K562 (cell line): Measurements from ENCODE around the gene ARMC12. TPM values are rescaled to one million over a fixed set of nuclear protein-coding genes. Genes with fewer than 3 reads are reported as not detected.

Experiments
- ATAC-seq: fragments of 200-7000 bp; cut with Tn5 transposase; 3 replicates; pipeline ENCODE4 v1.9.1; 2020; ENCODE audit warnings: moderate library complexity
- BruUV-seq: library from RNA; stranded (reverse); fragments of 400-500 nt; replicated peaks from 2 replicates; lab custom pipeline; 2021; lab: Mats Ljungman, UMichigan
- CTCF ChIA-PET: fragments of 300-600 bp; formaldehyde crosslinking; extraction: SDS; loops from one replicate; lab custom pipeline; 2021; ENCODE audit warnings: low intra/inter-chr PET ratio; lab: Yijun Ruan, JAX
- POLR2A ChIA-PET: fragments of 300-600, 350-650 bp; sonication (Branson Sonifier 250); formaldehyde crosslinking; extraction: SDS; loops from one replicate; lab custom pipeline; 2021; ENCODE audit warnings: antibody characterized with exemption, inconsistent platforms; lab: Yijun Ruan, JAX
- DNase-seq, 4 experiments: peaks; one replicate each; pipeline versions ENCODE4 v3.0.0 to v3.0.0-alpha.2; 2011 to 2018; ENCODE audit warnings: low spot score in 3 of 4, mixed read lengths in 3 of 4; ENCODE audit errors: extremely low read depth in 1 of 4
- FAIRE-seq: peaks from 2 replicates; lab custom pipeline; 2011; peaks lifted over from hg19 to GRCh38; lab: Jason Lieb, UNC
- H2AFZ ChIP-seq: 2 replicates; pipeline ENCODE4 v1.6.0; 2011; ENCODE audit warnings: low read depth, low read length, control low read depth, inconsistent platforms
- H3K27ac ChIP-seq: fragments of 200-600 bp; 3 replicates; pipeline ENCODE4 v1.8.0; 2011; ENCODE audit warnings: low read depth, mild to moderate bottlenecking, control low read depth, inconsistent platforms, low read length, moderate library complexity, mixed read lengths; ENCODE audit errors: extremely low read depth
- H3K27me3 ChIP-seq, 2 experiments: fragments of 300-600 bp in 1 of 2; 2 replicates in 1 of 2; 3 replicates in 1 of 2; pipeline versions ENCODE4 v1.6.0 to v1.8.0; 2011; ENCODE audit warnings: inconsistent platforms in 2 of 2, low read length in 2 of 2, mild to moderate bottlenecking in 1 of 2, mixed read lengths in 1 of 2, moderate library complexity in 1 of 2; ENCODE audit not compliant: control insufficient read depth in 2 of 2, insufficient read depth in 2 of 2
- H3K36me3 ChIP-seq: fragments of 300-600 bp; 3 replicates; pipeline ENCODE4 v1.8.0; 2011; ENCODE audit warnings: mild to moderate bottlenecking, low read length, inconsistent platforms; ENCODE audit not compliant: control insufficient read depth, insufficient read depth
- H3K4me1 ChIP-seq, 2 experiments: fragments of 200-600 bp in 1 of 2; replicated peaks in 1 of 2; 2 replicates in 1 of 2; 3 replicates in 1 of 2; pipeline versions ENCODE4 v1.5.1 to v1.8.0; 2011; ENCODE audit warnings: inconsistent platforms in 2 of 2, low read length in 2 of 2, mild to moderate bottlenecking in 1 of 2, mixed read lengths in 1 of 2, moderate library complexity in 1 of 2; ENCODE audit not compliant: control insufficient read depth in 2 of 2, insufficient read depth in 2 of 2
- H3K4me2 ChIP-seq: 2 replicates; pipeline ENCODE4 v1.6.1; 2011; ENCODE audit warnings: low read length, control low read depth, inconsistent platforms, mixed read lengths; ENCODE audit not compliant: insufficient read depth
- H3K4me3 ChIP-seq: fragments of 200-600 bp; sonication (generic), shearing (Covaris generic); 2 replicates; pipeline ENCODE4 v1.5.1; 2016; ENCODE audit warnings: control low read depth, inconsistent platforms
- H3K79me2 ChIP-seq: fragments of 200-600 bp; 3 replicates; pipeline ENCODE4 v1.8.0; 2011; ENCODE audit warnings: low read length, inconsistent platforms; ENCODE audit not compliant: control insufficient read depth, insufficient read depth
- H3K9ac ChIP-seq, 2 experiments: 2 replicates each; pipeline versions ENCODE4 v1.6.0 to v1.6.1; 2011; ENCODE audit warnings: low read depth in 2 of 2, low read length in 2 of 2, control low read depth in 1 of 2, inconsistent platforms in 1 of 2, mild to moderate bottlenecking in 1 of 2, mixed read lengths in 1 of 2; ENCODE audit not compliant: insufficient read depth in 1 of 2
- H3K9me1 ChIP-seq: one replicate; pipeline ENCODE4 v1.6.0; 2011; ENCODE audit warnings: inconsistent platforms, mild to moderate bottlenecking, low read length, moderate library complexity; ENCODE audit not compliant: control insufficient read depth, insufficient read depth
- H3K9me3 ChIP-seq: replicated peaks from 2 replicates; pipeline ENCODE4 v1.5.1; 2011; ENCODE audit warnings: low read depth, low read length, inconsistent platforms; ENCODE audit not compliant: control insufficient read depth, insufficient read depth
- H4K20me1 ChIP-seq: replicated peaks from 2 replicates; pipeline ENCODE4 v1.6.1; 2011; ENCODE audit warnings: low read length, inconsistent platforms, mixed read lengths; ENCODE audit not compliant: control insufficient read depth, insufficient read depth
- AFF1 ChIP-seq, 2 experiments: fragments of 450-650 bp; IDR thresholded peaks; 2 replicates each; pipeline ENCODE4 v1.6.1; 2018; ENCODE audit warnings: mild to moderate bottlenecking in 2 of 2, low read depth in 1 of 2; ENCODE audit not compliant: partially characterized antibody in 2 of 2
- BCLAF1 ChIP-seq, 2 experiments: fragments of 450-650 bp in 1 of 2; IDR thresholded peaks; 2 replicates each; pipeline ENCODE4 v1.6.1; 2011 to 2017; ENCODE audit warnings: low read depth in 2 of 2, antibody characterized with exemption in 1 of 2, borderline replicate concordance in 1 of 2, low read length in 1 of 2, mild to moderate bottlenecking in 1 of 2, mixed read lengths in 1 of 2; ENCODE audit not compliant: control insufficient read depth in 1 of 2
- ERF ChIP-seq: fragments of 450-650 bp; formaldehyde crosslinking; IDR thresholded peaks from 2 replicates; pipeline ENCODE4 v1.4.0; 2020; ENCODE audit warnings: mild to moderate bottlenecking, mixed read lengths
- FOXA3 ChIP-seq, 2 experiments: fragments of 450-650 bp in 1 of 2; sonication (generic) in 1 of 2; formaldehyde crosslinking; IDR thresholded peaks in 1 of 2; conservative IDR thresholded peaks in 1 of 2; 2 replicates each; pipeline versions ENCODE4 v1.4.0 to v1.8.0; 2020 to 2022; ENCODE audit warnings: mild to moderate bottlenecking in 2 of 2, missing genetic modification reagents in 1 of 2
- LCOR ChIP-seq: sonication (generic); formaldehyde crosslinking; IDR thresholded peaks from 2 replicates; pipeline ENCODE4 v1.8.0; 2022; ENCODE audit warnings: mild to moderate bottlenecking, missing genetic modification reagents
- XRCC5 ChIP-seq: fragments of 200-400 bp; formaldehyde crosslinking; IDR thresholded peaks from 2 replicates; pipeline ENCODE4 v1.6.1; 2017; ENCODE audit warnings: low read depth, mild to moderate bottlenecking, low read length
- ZNF263 ChIP-seq: sonication (generic); formaldehyde crosslinking; IDR thresholded peaks from 2 replicates; pipeline ENCODE4 v1.8.0; 2022; ENCODE audit warnings: mild to moderate bottlenecking, missing genetic modification reagents, borderline replicate concordance
- WGBS: fragments of 100-300 bp; shearing (Covaris generic); methylation state at CpG from one replicate; pipeline ENCODE4 v1.1.6; 2016; ENCODE audit warnings: low coverage, mixed read lengths; ENCODE audit not compliant: insufficient coverage; ENCODE audit errors: missing lambda C conversion rate; 5-methylcytosine and 5-hydroxymethylcytosine counted together
- in situ Hi-C: fragments of 300-500 bp; cut with MboI; formaldehyde crosslinking; loops from 4 replicates; pipeline ENCODE4 v1.15.0; 2018; ENCODE audit warnings: inconsistent platforms, mixed read lengths
- intact Hi-C: fragments of 100-400 bp; cut with micrococcal nuclease; formaldehyde crosslinking; loops from 2 replicates; pipeline ENCODE4 v1.14.2; 2022
- polyA plus RNA-seq, 8 experiments: library from polyadenylated mRNA; depleted of rRNA in 4 of 8; stranded (reverse) in 5 of 8; unstranded in 3 of 8; fragments of >200 nt; fragmentation: Nextera tagmentation in 2 of 8; fragmentation: Illumina TruSeq in 1 of 8; extraction: Ambion mirVana in 2 of 8; extraction: Trizol in 1 of 8; gene quantifications; 2 replicates each; pipeline versions ENCODE4 v1.2.1 to v1.2.3, GENCODE V29; 2011 to 2014; ENCODE audit warnings: inconsistent platforms in 1 of 8, missing spikeins in 1 of 8
- total RNA-seq, 7 experiments: library from RNA; depleted of rRNA in 6 of 7; stranded (reverse); fragments of >200 nt in 6 of 7; fragmentation: Illumina TruSeq in 2 of 7; extraction: Trizol in 2 of 7; gene quantifications; 2 replicates each; pipeline versions ENCODE4 v1.2.1 to v1.2.3, GENCODE V29; 2011 to 2021; ENCODE audit warnings: low replicate concordance in 1 of 7
- TF ChIP-seq, protein P1 (sequence below): sonication (generic); formaldehyde crosslinking; IDR thresholded peaks from 2 replicates; pipeline ENCODE4 v1.4.0; 2020; ENCODE audit warnings: mild to moderate bottlenecking, missing genetic modification reagents

ARMC12 gene
- total and polyA plus RNA-seq, 9 of the 15 experiments (the other 6 are each of a cell fraction or from before 2014, with no cell fraction given), result 0.09 to 0.58 (median 0.31) TPM; not detected in 3

GRCh38 chr6:35731736-35732532 lies 4.9 kb upstream of the ARMC12 start:
- H3K4me2 ChIP-seq, result peak overlapping the region; percentile 77
- peak overlapping the region; percentile 85 for H3K27ac ChIP-seq
- H3K4me1 ChIP-seq, result peaks cover 46 to 63% of the 10 kb centered on the region in 2 experiments
- no peaks in the 10 kb centered on the region for H3K9me1 ChIP-seq
- BruUV-seq, result TSS peak; percentile 87
- H3K9me3 ChIP-seq, result no peaks in the 10 kb centered on the region
- intact Hi-C loops (loop anchor here (1.0 to 10.0 kb wide), 3 partner anchors 44 to 363 kb away; partner anchors contain the start of gene FKBP5), in situ Hi-C loops (no loop called here)
- no peaks in the 10 kb centered on the region; the same call in 2 of the 3 replicates for H3K79me2 ChIP-seq
- peak; percentile 75 for FAIRE-seq
- H4K20me1 ChIP-seq, result no peaks in the 10 kb centered on the region
- H3K9ac ChIP-seq, result peak overlapping the region; percentile 71 to 95
- ChIA-PET POLR2A (interaction anchor here (0.5 to 1.2 kb wide), 9 partner anchors 11 to 1485 kb away, joined by 3 to 4 read pairs (median 3); no protein-coding TSS in a partner anchor), CTCF (interaction anchor here (0.6 to 1.3 kb wide), 3 partner anchors 148 to 438 kb away, joined by 4 to 12 read pairs (median 6); no protein-coding TSS in a partner anchor)
- under 1% methylated on average over 27 of the region's 61 CpGs for WGBS
- no peaks in the 10 kb centered on the region for H3K27me3 ChIP-seq
- peak; percentile 75 for ATAC-seq
- peak overlapping the region; percentile 77 for H3K4me3 ChIP-seq
- H3K36me3 ChIP-seq, result no peaks in the 10 kb centered on the region
- peak overlapping the region; percentile 87 for H2AFZ ChIP-seq
- peak; percentile 97 to 98 (median 98) for DNase-seq
- TF ChIP-seq AFF1 (IDR thresholded peaks at IDR 0.05; ENCODE audit: low read depth in 1 of 2, partially characterized antibody in 2 of 2) (peak in 1 of 2 experiments; percentile 26), ERF (CRISPR knock-in tag) (0 out of 2 replicates have a peak, but pooled peaks have one; percentile 18), XRCC5 (peak; percentile 79), BCLAF1 (IDR thresholded peaks at IDR 0.05; ENCODE audit: borderline replicate concordance in 1 of 2, control insufficient read depth in 1 of 2, low read depth in 2 of 2, low read length in 1 of 2) (0 out of 4 replicates have a peak, but pooled peaks of 1 of the 2 experiments have one; percentile 50), ZNF263 (CRISPR knock-in tag) (peak; percentile 79), FOXA3 (CRISPR knock-in tag; conservative IDR thresholded peaks at IDR 0.05 in 1 of 2, IDR thresholded peaks at IDR 0.05 in 1 of 2) (peak in 1 of 2 experiments; percentile 78; a peak in 2 of 4 replicates), LCOR (CRISPR knock-in tag) (peak; percentile 51; the same call in 1 of the 2 replicates)
- TF ChIP-seq, protein P1, sequence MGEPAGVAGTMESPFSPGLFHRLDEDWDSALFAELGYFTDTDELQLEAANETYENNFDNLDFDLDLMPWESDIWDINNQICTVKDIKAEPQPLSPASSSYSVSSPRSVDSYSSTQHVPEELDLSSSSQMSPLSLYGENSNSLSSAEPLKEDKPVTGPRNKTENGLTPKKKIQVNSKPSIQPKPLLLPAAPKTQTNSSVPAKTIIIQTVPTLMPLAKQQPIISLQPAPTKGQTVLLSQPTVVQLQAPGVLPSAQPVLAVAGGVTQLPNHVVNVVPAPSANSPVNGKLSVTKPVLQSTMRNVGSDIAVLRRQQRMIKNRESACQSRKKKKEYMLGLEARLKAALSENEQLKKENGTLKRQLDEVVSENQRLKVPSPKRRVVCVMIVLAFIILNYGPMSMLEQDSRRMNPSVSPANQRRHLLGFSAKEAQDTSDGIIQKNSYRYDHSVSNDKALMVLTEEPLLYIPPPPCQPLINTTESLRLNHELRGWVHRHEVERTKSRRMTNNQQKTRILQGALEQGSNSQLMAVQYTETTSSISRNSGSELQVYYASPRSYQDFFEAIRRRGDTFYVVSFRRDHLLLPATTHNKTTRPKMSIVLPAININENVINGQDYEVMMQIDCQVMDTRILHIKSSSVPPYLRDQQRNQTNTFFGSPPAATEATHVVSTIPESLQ, result no peak; the same call in 1 of the 2 replicates
